ENCODE measurements around the gene RAB34.

GRCh38 chr17:28748852-28749515 lies 31.3 kb upstream of the RAB34 start:
- TF ChIP-seq, protein P1, sequence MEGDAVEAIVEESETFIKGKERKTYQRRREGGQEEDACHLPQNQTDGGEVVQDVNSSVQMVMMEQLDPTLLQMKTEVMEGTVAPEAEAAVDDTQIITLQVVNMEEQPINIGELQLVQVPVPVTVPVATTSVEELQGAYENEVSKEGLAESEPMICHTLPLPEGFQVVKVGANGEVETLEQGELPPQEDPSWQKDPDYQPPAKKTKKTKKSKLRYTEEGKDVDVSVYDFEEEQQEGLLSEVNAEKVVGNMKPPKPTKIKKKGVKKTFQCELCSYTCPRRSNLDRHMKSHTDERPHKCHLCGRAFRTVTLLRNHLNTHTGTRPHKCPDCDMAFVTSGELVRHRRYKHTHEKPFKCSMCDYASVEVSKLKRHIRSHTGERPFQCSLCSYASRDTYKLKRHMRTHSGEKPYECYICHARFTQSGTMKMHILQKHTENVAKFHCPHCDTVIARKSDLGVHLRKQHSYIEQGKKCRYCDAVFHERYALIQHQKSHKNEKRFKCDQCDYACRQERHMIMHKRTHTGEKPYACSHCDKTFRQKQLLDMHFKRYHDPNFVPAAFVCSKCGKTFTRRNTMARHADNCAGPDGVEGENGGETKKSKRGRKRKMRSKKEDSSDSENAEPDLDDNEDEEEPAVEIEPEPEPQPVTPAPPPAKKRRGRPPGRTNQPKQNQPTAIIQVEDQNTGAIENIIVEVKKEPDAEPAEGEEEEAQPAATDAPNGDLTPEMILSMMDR (conservative IDR thresholded peaks at IDR 0.05; ENCODE audit: low read length), result no peak
- no peak for TF ChIP-seq EZH2phosphoT487 (IDR thresholded peaks at IDR 0.05; ENCODE audit: borderline replicate concordance, low read depth, low read length)
